Islet of Langerhans (tissue), 1 donor: Measurements from ENCODE around the gene ZNF708.
"Not testable (repeated sequence)": the region's sequence is repeated elsewhere in the genome, so short reads cannot be mapped to it uniquely, and the experiment has no call there.

Source experiments
- FAIRE-seq: peaks from one replicate; lab custom pipeline; 2011; peaks lifted over from hg19 to GRCh38; lab: Jason Lieb, UNC

The ZNF708 gene

GRCh38 chr19:21328885-21329605 is at the start of gene ZNF708:
Gene ZNF708 (minus strand): TSS chr19:21329410. CDS start chr19:21329212, 198 bp downstream.
- no peak for FAIRE-seq

- no peak for FAIRE-seq
These were observed 33.1 kb upstream of the ZNF708 start for GRCh38 chr19:21362291-21362690.

- peak; percentile 93 for FAIRE-seq
These were observed 29.7 kb upstream of the ZNF708 start, which contains the start of gene ZNF738 for GRCh38 chr19:21358768-21359451. Gene ZNF738 (plus strand): TSS chr19:21359000. CDS start chr19:21359141, 141 bp downstream.

GRCh38 chr19:21352830-21353229 is 23.6 kb upstream of the ZNF708 start:
- no peak for FAIRE-seq

DNA sequence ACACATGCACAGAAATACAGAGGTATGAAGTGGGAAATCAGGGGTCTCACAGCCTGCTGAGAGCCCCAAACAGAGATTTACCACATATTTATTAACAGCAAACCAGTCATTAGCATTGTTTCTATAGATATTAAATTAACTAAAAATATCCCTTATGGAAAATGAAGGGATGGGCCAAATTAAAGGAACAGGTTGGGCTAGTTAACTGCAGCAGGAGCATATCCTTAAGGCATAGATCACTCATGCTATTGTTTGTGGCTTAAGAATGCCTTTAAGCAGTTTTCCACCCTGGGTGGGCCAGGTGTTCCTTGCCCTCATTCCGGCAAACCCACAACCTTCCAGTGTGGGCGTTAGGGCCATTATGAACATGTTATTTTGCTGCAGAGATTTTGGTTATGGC is 15.6 kb upstream of the ZNF708 start:
- FAIRE-seq = not testable (repeated sequence)

GRCh38 chr19:21335721-21336120 is 6.5 kb upstream of the ZNF708 start:
- FAIRE-seq = no peak

- no peak for FAIRE-seq
These were observed 804 bp downstream of the ZNF708 start for GRCh38 chr19:21328406-21328805.

- FAIRE-seq = no peak
These were observed 3.0 kb downstream of the ZNF708 start for GRCh38 chr19:21326169-21326568.

DNA sequence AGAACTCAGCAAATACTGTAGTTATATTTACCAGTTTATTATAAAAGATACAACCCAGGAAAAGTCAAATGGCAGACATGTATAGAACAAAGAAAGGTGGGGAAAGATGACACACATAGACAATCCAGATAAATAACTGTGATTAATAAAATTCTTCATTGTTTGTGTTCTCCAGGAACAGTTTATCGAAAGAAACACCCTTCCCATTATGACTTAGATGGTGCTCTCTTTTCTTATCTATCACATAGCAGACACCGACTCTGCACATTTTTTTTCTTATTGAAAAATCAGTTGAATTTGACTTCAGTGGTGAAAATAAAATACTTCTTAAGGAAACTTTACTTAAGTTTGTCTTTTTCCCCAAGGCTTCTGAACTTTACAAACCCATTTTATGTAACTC is 6.2 kb downstream of the ZNF708 start:
- no peak for FAIRE-seq

GRCh38 chr19:21322528-21322927 is 6.7 kb downstream of the ZNF708 start:
- no peak for FAIRE-seq

DNA sequence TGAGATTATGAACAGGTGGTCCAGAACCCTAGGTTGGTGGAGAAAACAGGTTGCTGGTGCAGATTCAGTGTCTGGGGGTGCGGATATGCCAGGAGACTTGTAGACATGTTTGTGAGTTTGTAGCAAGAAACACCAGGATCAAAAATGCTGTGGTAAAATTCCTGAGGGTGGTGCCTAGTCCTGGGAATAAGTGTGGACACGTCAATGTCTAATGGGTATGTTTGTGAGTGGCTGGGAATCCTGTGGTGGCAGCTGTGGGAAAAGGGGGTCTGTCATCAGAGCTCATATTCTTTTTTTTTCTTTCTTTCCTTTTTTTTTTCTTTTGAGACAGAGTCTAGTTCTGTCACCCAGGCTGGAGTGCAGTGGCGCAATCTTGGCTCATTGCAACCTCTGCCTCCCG is 7.2 kb downstream of the ZNF708 start:
- no peak for FAIRE-seq

DNA sequence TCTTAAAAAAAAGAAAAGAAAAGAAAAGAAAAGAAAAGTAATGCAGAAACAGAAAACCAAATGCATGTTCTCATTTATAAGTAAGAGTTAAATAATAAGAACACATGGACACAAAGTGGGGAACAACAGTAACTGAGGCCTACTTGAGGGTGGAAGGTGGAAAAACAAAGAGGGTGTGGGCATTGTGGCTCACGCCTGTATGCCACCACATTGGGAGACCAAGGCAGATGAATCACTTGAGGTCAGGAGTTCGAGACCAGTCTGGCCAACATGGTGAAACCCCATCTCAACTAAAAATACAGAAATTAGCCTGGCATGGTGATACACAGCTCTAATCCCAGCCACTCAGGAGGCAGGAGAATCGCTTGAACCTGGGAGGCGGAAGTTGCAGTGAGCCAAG is 8.1 kb downstream of the ZNF708 start:
- no peak for FAIRE-seq

DNA sequence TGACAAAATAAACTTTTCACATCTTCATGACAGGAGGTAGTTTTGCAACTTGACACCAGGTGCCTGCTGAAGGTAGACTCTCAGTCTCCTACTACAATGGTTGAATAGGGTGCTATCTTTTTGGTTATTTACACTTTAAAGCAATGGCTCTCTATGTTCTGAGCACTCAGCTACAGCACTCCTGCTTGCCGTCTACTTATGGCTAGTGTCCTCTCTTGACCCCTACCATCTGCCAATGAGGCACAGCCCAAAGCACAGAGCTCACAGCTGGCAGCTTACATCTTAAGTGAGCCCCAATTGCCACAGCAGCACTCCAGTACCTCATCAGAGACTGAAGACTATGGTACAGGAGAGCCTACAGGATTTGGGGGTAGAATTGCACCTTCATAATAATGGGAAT is 11.4 kb downstream of the ZNF708 start:
- no peak for FAIRE-seq

DNA sequence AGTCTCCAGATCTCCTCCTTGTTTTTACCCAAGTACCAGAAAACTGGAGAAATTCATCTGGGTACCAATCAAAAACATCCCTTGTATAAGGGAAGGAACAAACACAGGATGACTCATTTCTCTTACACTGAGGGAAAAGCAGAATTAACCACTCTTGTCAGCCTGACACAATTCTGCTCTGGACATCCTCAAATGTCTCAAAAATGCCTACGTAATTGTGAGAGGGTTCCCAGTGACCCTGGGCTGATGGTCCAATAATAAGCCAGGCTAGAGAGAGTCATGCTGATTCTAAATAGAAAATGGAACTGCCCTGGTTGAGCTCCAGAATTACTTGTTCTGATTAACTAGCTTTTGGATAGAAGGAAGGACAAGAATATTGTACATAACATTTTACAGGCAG is 14.5 kb downstream of the ZNF708 start:
- FAIRE-seq = peak; percentile 21

DNA sequence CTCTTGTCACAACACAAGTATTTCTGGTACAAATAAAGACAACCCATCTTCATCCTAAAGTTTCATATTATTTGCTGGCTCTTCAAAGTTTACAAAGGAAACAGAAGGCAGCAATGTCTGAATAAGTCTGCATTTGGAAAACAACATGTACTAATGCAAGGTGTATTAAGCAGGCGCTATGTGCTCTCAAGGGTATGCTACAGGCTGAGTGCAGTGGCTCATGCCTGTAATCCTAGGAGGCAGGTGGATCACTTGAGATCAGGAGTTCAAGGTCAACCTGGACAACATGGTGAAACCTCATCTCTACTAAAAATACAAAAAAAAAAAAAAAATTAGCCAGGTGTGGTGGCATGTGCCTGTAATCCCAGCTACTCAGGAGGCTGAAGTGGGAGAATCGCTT is 16.4 kb downstream of the ZNF708 start:
- FAIRE-seq = not testable (repeated sequence)

- no peak for FAIRE-seq
These were observed 20.4 kb downstream of the ZNF708 start for GRCh38 chr19:21308773-21309172.

DNA sequence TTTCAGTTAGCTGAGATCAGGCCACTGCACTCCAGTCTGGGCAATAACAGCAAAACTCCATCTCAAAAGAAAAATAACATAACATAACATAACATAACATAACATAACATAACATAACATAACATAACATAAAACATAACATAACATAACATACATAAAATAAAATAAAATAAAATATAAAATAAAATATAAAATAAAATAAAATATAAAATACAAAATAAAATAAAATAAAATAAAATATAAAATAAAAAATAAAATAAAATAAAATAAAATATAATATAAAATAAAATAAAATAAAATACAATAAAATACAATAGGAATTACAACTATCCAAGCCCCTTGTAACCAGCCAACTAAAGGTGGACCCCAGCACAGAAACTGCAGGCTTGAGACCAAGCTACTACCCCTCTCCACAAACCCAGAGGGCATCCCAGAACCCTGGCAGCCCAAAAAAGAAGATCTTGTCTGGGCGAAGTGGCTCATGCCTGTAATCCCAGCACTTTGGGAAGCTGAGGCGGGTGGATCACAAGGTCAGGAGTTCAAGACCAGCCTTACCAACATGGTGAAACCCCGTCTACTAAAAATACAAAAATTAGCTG is 22.2 kb downstream of the ZNF708 start:
- FAIRE-seq = not testable (repeated sequence)

- not testable (repeated sequence) for FAIRE-seq
These were observed 35.4 kb downstream of the ZNF708 start for GRCh38 chr19:21293768-21294167.

DNA sequence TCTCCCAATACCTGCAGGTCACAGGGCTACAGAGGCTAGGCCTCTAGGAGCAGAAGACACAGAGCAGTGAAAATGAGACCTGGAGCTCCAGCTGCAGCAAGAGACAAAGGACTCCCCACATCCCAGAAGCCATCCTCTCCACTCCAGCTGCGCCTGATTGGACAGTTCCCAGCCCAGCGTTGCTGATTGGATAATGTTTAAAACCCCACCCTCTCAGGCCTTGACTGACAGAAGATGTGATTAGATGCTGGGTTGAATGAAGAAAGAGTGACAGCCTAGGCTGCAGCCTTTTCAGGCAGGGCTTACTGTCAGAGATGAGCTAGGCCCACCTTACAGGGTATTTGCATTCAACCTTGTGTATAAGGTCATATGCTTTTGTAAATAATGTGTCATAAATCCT is 59.4 kb downstream of the ZNF708 start:
- no peak for FAIRE-seq

- no peak for FAIRE-seq
These were observed 64.3 kb downstream of the ZNF708 start for GRCh38 chr19:21264891-21265290.

- FAIRE-seq = no peak
These were observed 64.8 kb downstream of the ZNF708 start for GRCh38 chr19:21264416-21264815.

DNA sequence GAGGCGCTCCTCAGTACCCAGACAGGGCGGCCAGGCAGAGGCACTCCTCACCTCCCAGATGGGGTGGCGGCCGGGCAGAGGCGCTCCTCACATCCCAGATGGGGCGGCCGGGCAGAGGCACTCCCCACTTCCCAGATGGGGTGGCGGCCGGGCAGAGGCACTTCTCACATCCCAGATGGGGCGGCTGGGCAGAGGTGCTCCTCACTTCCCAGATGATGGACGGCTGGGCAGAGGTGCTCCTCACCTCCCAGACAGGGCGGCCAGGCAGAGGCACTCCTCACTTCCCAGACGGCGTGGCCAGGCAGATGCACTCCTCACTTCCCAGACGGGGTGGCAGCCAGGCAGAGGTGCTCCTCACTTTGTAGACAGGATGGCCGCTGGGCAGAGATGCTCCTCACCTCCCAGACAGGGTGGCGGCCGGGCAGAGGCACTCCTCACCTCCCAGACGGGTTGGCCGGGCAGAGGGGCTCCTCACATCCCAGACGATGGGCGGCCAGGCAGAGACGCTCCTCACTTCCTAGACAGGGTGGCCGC is 68.3 kb downstream of the ZNF708 start:
- FAIRE-seq = not testable (repeated sequence)
